Heart left ventricle (tissue), 13 donors: Measurements from ENCODE around the gene NMNAT2.

ENCODE experiments used
- CTCF ChIP-seq, 12 donors: fragments of 200-600 bp; sonication (generic) in 4 of 12; IDR thresholded peaks; one replicate each; pipeline versions ENCODE4 v1.5.0 to v1.8.0; 2018 to 2022; ENCODE audit warnings: antibody characterized with exemption in 12 of 12, mild to moderate bottlenecking in 5 of 12
- POLR2A ChIP-seq, 2 donors: fragments of 450-650 bp; IDR thresholded peaks; one replicate each; pipeline ENCODE4 v1.6.1; 2017; ENCODE audit warnings: antibody characterized with exemption in 2 of 2, mild to moderate bottlenecking in 2 of 2, moderate library complexity in 2 of 2
- donor health status: ischemic (EF 13 %, LVEDD 7.1; RV severe dilation, severe dysfunction).
- donor health status: DM: no; HTN: yes; CAD: no.
- donor health status: DM: no; HTN: no; CAD: no.
- donor health status: ischemic (EF 25% LVEDD 6.9; RV normal size, moderate dysfunction).
- donor health status: ischemic (EF 25% LVEDD 5.7; RV mildly dilated, moderate dysfunction).
- donor health status: ischemic (EF 35%, LVEDD 5.7; RV mildly dilated, moderate dysfunction).
- donor health status: nonischemic (EF 11% LVEDD 7.7; RV severe dilation, severe dysfunction).
- donor health status: DM: yes; HTN: yes; CAD: no.
- donor health status: PGD.
- donor health status: ischemic (EF 29% LVEDD 5.4; RV normal size, mild dysfunction).
- donor health status: nonischemic (EF 23%, LVEDD 6.1; RV moderate dilation, normal function).

DNA sequence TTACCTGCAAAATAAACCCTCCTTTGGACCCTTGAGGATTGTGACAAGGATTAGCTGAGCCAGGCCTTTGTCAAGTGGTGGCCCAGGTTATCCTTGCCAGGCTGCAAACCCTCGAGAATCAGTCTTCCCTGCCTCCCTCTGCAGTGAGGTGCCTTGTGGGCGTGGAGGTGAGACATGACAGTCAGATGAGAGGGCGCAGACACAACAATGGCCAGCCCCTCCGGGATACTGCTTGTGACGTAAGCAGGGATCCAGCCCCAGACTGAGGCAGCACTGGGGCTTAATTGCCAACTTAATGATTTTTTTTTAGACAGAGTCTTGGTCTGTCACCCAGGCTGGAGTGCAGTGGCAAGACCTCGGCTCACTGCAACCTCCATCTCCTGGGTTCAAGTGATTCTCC is 127.6 kb downstream of the NMNAT2 start:
- no peak for TF ChIP-seq CTCF (IDR thresholded peaks at IDR 0.05)
- no peak for TF ChIP-seq POLR2A (IDR thresholded peaks at IDR 0.05)
